Endothelial cell of umbilical vein (primary cell): ENCODE measurements around the gene MALRD1. TPM values are rescaled to one million over a fixed set of nuclear protein-coding genes. Genes with fewer than 3 reads are reported as not detected.

Experiments used
- BruUV-seq: library from RNA; stranded (reverse); fragments of 400-500 nt; replicated peaks from 2 replicates; lab custom pipeline; 2021; lab: Mats Ljungman, UMichigan
- CTCF ChIA-PET: fragments of 300-600, 350-600 bp; sonication (Branson Sonifier 250); formaldehyde crosslinking; loops from one replicate; lab custom pipeline; 2021; ENCODE audit warnings: antibody characterized with exemption, inconsistent platforms; lab: Charles Lee
- POLR2A ChIA-PET: fragments of 300-600, 350-600 bp; sonication (Branson Sonifier 250); formaldehyde crosslinking; loops from one replicate; lab custom pipeline; 2021; ENCODE audit warnings: antibody characterized with exemption, inconsistent platforms; lab: Charles Lee
- DNase-seq: peaks from one replicate; pipeline ENCODE4 v3.0.0-alpha.2; 2011; ENCODE audit warnings: low read depth, low spot score
- FAIRE-seq: peaks from 2 replicates; lab custom pipeline; 2011; peaks lifted over from hg19 to GRCh38; lab: Jason Lieb, UNC
- H2AFZ ChIP-seq: 2 replicates; pipeline ENCODE4 v1.6.0; 2012; ENCODE audit warnings: low read depth, low read length, control low read depth, inconsistent platforms
- H3K27ac ChIP-seq: 2 replicates; pipeline ENCODE4 v1.5.1; 2011; ENCODE audit warnings: low read depth, mild to moderate bottlenecking, control low read depth, low read length, moderate library complexity; ENCODE audit not compliant: insufficient read depth
- H3K27me3 ChIP-seq, 2 experiments: 2 replicates each; pipeline versions ENCODE4 v1.6.0 to v1.6.1; 2011; ENCODE audit warnings: low read length in 2 of 2, mixed read lengths in 1 of 2; ENCODE audit not compliant: control insufficient read depth in 2 of 2, insufficient read depth in 2 of 2
- H3K36me3 ChIP-seq, 2 experiments: 2 replicates in 1 of 2; 3 replicates in 1 of 2; pipeline ENCODE4 v1.5.1; 2011; ENCODE audit warnings: low read length in 2 of 2, mild to moderate bottlenecking in 1 of 2, moderate library complexity in 1 of 2; ENCODE audit not compliant: control insufficient read depth in 2 of 2, insufficient read depth in 2 of 2; ENCODE audit errors: extremely low read depth in 1 of 2
- H3K4me1 ChIP-seq: 3 replicates; pipeline ENCODE4 v1.5.1; 2011; ENCODE audit warnings: mild to moderate bottlenecking, low read length; ENCODE audit not compliant: control insufficient read depth, insufficient read depth; ENCODE audit errors: extremely low read depth
- H3K4me2 ChIP-seq: 2 replicates; pipeline ENCODE4 v1.6.1; 2011; ENCODE audit warnings: low read length, control low read depth, mixed read lengths; ENCODE audit not compliant: insufficient read depth
- H3K4me3 ChIP-seq, 3 experiments: fragments of 200-600 bp in 1 of 3; sonication (generic), shearing (Covaris generic) in 1 of 3; replicated peaks in 1 of 3; 2 replicates each; pipeline ENCODE4 v1.5.1; 2011 to 2016; ENCODE audit warnings: control low read depth in 3 of 3, low read length in 3 of 3, mild to moderate bottlenecking in 2 of 3, inconsistent platforms in 1 of 3, low read depth in 1 of 3, moderate library complexity in 1 of 3; ENCODE audit not compliant: insufficient read depth in 1 of 3
- H3K79me2 ChIP-seq: 2 replicates; pipeline ENCODE4 v1.6.0; 2012; ENCODE audit warnings: low read length, inconsistent platforms; ENCODE audit not compliant: control insufficient read depth, insufficient read depth
- H3K9ac ChIP-seq: replicated peaks from 2 replicates; pipeline ENCODE3; 2011; ENCODE audit warnings: low read length, control low read depth; ENCODE audit not compliant: insufficient read depth; ENCODE audit errors: extremely low read depth
- H3K9me1 ChIP-seq: replicated peaks from 3 replicates; pipeline ENCODE4 v1.6.0; 2011; ENCODE audit warnings: mild to moderate bottlenecking, low read length; ENCODE audit not compliant: control insufficient read depth, insufficient read depth; ENCODE audit errors: extremely low read depth
- H3K9me3 ChIP-seq: replicated peaks from 2 replicates; pipeline ENCODE4 v1.5.1; 2012; ENCODE audit warnings: low read length, inconsistent platforms; ENCODE audit not compliant: control insufficient read depth, insufficient read depth
- H4K20me1 ChIP-seq: replicated peaks from 2 replicates; pipeline ENCODE3; 2011; ENCODE audit warnings: mild to moderate bottlenecking, low read length; ENCODE audit not compliant: control insufficient read depth, insufficient read depth; ENCODE audit errors: extremely low read depth
- EZH2 ChIP-seq: IDR thresholded peaks from 2 replicates; pipeline ENCODE4 v1.6.1; 2012; ENCODE audit warnings: borderline replicate concordance, low read depth, mild to moderate bottlenecking, moderate library complexity, low read length, inconsistent platforms; ENCODE audit not compliant: severe bottlenecking
- FOS ChIP-seq: IDR thresholded peaks from 2 replicates; pipeline ENCODE4 v1.6.1; 2011; ENCODE audit warnings: mild to moderate bottlenecking, low read length, moderate library complexity, borderline replicate concordance; ENCODE audit not compliant: insufficient read depth
- GATA2 ChIP-seq: IDR thresholded peaks from 2 replicates; pipeline ENCODE4 v1.7.0; 2011; ENCODE audit warnings: low read depth, mild to moderate bottlenecking, moderate library complexity, mixed read lengths, low read length; ENCODE audit not compliant: insufficient read length, insufficient read depth
- JUN ChIP-seq: IDR thresholded peaks from 2 replicates; pipeline ENCODE4 v1.6.1; 2011; ENCODE audit warnings: borderline replicate concordance, low read depth; ENCODE audit not compliant: insufficient read length, insufficient read depth
- MAX ChIP-seq: IDR thresholded peaks from 2 replicates; pipeline ENCODE4 v1.6.1; 2011; ENCODE audit not compliant: insufficient read depth, insufficient read length
- MYC ChIP-seq: IDR thresholded peaks from one replicate; pipeline ENCODE4 v1.6.1; 2011; ENCODE audit warnings: mild to moderate bottlenecking, low read depth, low read length
- POLR2A ChIP-seq: IDR thresholded peaks from 2 replicates; pipeline ENCODE4 v1.6.1; 2012; ENCODE audit warnings: low read depth, mild to moderate bottlenecking, control low read depth, low read length
- POLR2AphosphoS5 ChIP-seq: IDR thresholded peaks from 2 replicates; pipeline ENCODE4 v1.6.1; 2012; ENCODE audit warnings: low read depth, mild to moderate bottlenecking, control low read depth, low read length, moderate library complexity; ENCODE audit not compliant: insufficient read depth
- dilution Hi-C: fragments of 300-500 bp; cut with MboI; formaldehyde crosslinking; loops from one replicate; pipeline ENCODE4 v1.15.0; 2019; ENCODE audit warnings: low sequenced_read_pairs; ENCODE audit not compliant: extremely low pct_ligation_motif_present
- intact Hi-C: fragments of 100-400 bp; cut with micrococcal nuclease; formaldehyde crosslinking; loops from one replicate; pipeline ENCODE4 v1.10.0; 2022
- polyA plus RNA-seq, 4 experiments: library from polyadenylated mRNA; depleted of rRNA in 3 of 4; stranded (reverse) in 3 of 4; unstranded in 1 of 4; fragments of >200 nt; gene quantifications; 2 replicates each; pipeline versions ENCODE4 v1.2.1 to v1.2.3, GENCODE V29; 2011 to 2012; ENCODE audit warnings: missing spikeins in 1 of 4
- total RNA-seq: library from RNA; stranded (reverse); gene quantifications from 2 replicates; pipeline ENCODE4 v1.2.3, GENCODE V29; 2021
- TF ChIP-seq, protein P1 (sequence below), 2 donors: IDR thresholded peaks; 1 replicate in 1 of 2; 2 replicates in 1 of 2; pipeline ENCODE4 v1.5.1; 2011; ENCODE audit warnings: low read length in 2 of 2, mild to moderate bottlenecking in 2 of 2, moderate library complexity in 2 of 2, control low read depth in 1 of 2, inconsistent platforms in 1 of 2, low read depth in 1 of 2; ENCODE audit not compliant: insufficient read depth in 1 of 2; ENCODE audit errors: extremely low read depth in 1 of 2

Gene MALRD1
- total and polyA plus RNA-seq, 2 donors (not counting 3 experiments of a cell fraction or from before 2014, with no cell fraction given), result not detected

- dilution Hi-C loops, result no loop called here
- DNase-seq (no peak), FAIRE-seq (no peak)
- Histone ChIP-seq H3K9me1 (no peaks in the 10 kb centered on the region), H3K79me2 (no peaks in the 10 kb centered on the region), H3K4me3 (no peak overlapping the region), H3K9me3 (no peaks in the 10 kb centered on the region), H3K4me1 (no peaks in the 10 kb centered on the region), H2AFZ (no peak overlapping the region), H3K9ac (no peak overlapping the region), H3K36me3 (no peaks in the 10 kb centered on the region), H3K4me2 (no peak overlapping the region), H3K27me3 (no peaks in the 10 kb centered on the region), H4K20me1 (no peaks in the 10 kb centered on the region), H3K27ac (no peak overlapping the region)
- POLR2A ChIA-PET, result no interaction called here
- CTCF ChIA-PET, result no interaction called here
- TF ChIP-seq POLR2A (no peak), FOS (no peak), EZH2 (no peak), JUN (no peak), POLR2AphosphoS5 (no peak), MAX (no peak), MYC (no peak), GATA2 (no peak)
- TF ChIP-seq, protein P1, sequence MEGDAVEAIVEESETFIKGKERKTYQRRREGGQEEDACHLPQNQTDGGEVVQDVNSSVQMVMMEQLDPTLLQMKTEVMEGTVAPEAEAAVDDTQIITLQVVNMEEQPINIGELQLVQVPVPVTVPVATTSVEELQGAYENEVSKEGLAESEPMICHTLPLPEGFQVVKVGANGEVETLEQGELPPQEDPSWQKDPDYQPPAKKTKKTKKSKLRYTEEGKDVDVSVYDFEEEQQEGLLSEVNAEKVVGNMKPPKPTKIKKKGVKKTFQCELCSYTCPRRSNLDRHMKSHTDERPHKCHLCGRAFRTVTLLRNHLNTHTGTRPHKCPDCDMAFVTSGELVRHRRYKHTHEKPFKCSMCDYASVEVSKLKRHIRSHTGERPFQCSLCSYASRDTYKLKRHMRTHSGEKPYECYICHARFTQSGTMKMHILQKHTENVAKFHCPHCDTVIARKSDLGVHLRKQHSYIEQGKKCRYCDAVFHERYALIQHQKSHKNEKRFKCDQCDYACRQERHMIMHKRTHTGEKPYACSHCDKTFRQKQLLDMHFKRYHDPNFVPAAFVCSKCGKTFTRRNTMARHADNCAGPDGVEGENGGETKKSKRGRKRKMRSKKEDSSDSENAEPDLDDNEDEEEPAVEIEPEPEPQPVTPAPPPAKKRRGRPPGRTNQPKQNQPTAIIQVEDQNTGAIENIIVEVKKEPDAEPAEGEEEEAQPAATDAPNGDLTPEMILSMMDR (IDR thresholded peaks at IDR 0.05; ENCODE audit: extremely low read depth in 1 of 2, insufficient read depth in 1 of 2, low read depth in 1 of 2, low read length in 2 of 2), result no peak
- no TSS peak for BruUV-seq
- intact Hi-C loops, result no loop called here
These were observed 325.4 kb downstream of the MALRD1 start for GRCh38 chr10:19373988-19374387.
